HL-60 (cell line): ENCODE measurements around the gene LBR.

Source experiments
- CTCF ChIP-seq: IDR thresholded peaks from one replicate; pipeline ENCODE4 v1.5.1; 2011; ENCODE audit warnings: low read length, control low read depth, inconsistent platforms; ENCODE audit not compliant: insufficient read depth
- REST ChIP-seq: IDR thresholded peaks from 2 replicates; pipeline ENCODE4 v1.6.1; 2012; ENCODE audit warnings: low read depth; ENCODE audit not compliant: insufficient replicate concordance
- SPI1 ChIP-seq: IDR thresholded peaks from 2 replicates; pipeline ENCODE4 v1.6.1; 2012; ENCODE audit warnings: low read depth, mild to moderate bottlenecking, borderline replicate concordance

- TF ChIP-seq REST (no peak), CTCF (no peak), SPI1 (no peak)
Observed at GRCh38 chr1:225451340-225451739, 23.5 kb upstream of the LBR start.
